Measurements from ENCODE around the gene RFC2.
"Not testable (repeated sequence)": the region's sequence is repeated elsewhere in the genome, so short reads cannot be mapped to it uniquely, and the experiment has no call there.

The RFC2 gene

DNA sequence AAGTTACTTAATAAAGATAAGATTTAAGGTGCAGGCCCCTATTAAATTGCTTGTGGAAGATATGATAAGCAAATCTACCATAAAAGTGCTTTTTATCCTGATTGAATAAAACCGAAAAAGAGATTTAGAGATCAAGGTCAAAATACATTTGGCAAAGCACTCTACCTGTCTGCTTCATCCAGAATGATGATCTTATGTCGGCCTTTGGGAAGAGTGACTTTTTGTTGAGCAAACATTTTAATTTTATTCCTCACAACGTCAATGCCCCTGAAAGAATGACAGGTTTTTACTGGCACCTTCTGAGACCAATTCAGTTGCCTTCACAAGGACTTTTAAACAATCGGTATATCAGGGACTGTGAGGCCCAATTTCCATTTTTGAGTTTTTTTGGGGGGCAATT, 7.7 kb downstream of the RFC2 start:
- no peak for DNase-seq

DNA sequence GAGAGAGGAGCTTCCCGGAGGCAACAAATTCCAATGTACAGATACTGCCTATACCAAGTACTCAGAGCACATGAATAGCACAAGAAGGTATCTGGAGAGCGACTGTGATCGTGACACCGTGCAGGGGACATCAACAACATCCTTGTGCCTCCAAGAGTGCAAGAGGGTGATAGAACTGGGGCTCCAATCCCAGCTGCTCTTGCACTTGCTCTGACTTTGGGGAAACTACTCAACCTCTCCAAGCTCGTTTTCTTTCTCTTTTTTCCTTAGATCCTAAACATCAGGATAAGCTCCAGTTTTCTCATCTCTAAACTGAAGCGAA, 12.1 kb downstream of the RFC2 start:
- no peak for DNase-seq

DNA sequence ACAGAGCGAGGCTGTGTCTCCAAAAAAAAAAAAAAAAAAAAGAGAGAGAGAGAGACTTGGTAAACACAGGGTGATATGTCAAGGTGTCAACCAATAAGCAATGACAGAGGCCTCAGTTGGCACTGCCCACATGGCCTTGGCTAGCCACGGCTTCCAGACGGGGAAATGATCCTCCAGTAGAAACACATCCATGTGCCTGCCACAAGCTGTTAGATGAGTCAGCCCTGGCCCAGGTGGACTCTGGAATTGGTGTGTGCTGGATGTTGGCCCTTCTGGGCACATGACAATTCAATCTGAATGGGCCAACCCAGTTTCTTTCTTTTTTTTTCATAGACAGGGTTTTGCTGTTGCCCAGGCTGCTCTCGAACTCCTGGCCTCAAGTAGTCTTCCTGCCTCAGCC, 13.7 kb downstream of the RFC2 start:
- no peak for DNase-seq

DNA sequence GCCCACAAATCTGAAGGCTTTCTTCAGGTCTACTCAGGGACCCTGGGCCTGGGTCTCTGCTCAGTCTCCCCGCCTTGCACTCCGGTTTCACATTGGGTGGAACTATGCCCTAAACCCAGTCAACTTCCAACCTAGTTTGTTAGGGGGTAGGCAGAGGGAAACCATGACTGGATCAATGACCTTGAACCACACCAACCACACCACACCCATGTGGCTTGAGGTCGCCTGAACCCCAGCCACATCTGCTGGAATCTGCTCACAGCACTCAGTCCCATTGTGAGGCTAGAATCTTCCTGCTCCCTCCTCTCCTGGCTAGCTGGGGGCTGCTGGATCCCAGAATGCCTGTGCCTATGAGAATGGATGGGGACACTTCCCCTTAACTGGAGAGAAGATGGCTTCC, 17.9 kb downstream of the RFC2 start:
- no peak for DNase-seq

DNA sequence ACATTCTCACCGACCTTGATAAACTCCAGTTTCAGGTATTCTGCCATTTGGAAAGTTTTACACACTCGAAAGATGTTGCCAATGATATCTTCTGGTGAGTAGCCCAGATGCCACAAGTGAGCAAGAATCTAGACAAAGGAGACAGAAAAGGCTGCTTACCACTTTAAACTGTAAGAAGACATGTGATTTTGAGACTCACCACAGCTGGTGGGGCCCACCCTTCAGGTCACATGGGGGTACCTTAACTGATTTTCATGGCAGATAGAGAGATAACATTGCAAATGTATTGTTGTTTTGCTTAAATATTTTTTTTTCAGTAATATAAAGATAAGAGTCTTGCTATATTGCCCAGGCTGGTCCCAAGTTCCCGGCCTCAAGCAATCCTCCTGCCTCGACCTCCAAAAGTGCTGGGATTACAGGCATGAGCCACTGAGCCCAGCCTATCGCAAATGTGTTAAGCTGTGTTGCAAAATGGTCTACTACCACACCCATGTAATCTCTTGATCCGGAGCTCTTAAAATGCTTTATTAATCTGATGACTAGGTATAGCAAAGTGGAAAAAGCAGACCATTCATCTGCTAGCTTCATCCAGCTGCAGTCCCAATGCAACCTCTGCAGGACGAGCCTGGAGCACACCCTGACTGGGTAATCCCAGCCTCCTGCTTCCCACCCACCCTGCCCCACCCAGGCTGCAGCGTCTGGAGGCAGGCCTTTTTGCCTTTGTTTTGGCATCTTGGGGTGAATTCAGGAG, 18.5 kb downstream of the RFC2 start:
- DNase-seq = no peak

DNA sequence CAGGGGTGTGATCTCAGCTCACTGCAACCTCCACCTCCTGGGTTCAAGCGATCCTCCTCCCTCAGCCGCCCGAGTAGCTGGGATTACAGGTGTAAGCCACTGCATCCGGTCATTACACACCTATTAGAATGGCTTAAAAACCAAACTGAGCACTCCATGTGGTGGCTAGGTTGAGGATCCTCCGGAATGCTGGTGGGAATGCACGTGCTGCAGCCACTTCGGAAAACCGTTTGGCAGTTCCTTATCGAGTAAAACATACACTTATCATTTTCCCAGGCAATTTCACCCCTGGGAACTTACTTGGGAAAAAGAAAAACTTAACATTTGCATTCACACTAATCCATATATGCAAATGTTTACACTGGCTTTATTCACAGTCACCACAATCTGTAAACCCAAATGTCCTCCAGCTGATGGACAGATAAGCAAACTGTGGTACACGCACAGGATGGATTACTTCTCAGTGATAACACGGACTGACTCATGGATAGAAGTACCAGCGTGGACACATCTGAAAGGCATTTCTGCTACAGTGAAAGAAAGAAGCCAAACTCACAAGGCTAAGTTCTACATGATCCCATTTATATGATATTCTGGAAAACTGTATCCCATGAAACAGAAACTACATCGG, 20.4 kb downstream of the RFC2 start:
- DNase-seq = no peak

DNA sequence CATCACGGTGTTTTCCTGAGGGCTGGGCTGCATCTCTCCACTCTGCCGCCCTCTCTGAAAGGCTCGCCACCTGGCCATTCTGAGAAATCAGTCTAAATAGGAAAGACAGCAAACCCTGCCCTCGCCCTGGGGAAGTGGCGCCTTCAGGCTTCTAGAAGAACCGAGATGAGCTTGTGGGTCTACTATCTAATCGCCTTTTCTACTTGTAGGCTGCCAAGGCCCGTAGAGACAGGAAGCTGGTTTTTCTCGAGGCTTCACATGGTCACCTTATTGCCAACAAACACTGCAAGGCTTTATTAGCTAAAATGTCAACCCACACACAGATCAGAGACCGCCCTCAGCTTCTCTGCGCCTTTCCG, 23.0 kb downstream of the RFC2 start:
- DNase-seq = peak in 1 of 2 donors; percentile 77

DNA sequence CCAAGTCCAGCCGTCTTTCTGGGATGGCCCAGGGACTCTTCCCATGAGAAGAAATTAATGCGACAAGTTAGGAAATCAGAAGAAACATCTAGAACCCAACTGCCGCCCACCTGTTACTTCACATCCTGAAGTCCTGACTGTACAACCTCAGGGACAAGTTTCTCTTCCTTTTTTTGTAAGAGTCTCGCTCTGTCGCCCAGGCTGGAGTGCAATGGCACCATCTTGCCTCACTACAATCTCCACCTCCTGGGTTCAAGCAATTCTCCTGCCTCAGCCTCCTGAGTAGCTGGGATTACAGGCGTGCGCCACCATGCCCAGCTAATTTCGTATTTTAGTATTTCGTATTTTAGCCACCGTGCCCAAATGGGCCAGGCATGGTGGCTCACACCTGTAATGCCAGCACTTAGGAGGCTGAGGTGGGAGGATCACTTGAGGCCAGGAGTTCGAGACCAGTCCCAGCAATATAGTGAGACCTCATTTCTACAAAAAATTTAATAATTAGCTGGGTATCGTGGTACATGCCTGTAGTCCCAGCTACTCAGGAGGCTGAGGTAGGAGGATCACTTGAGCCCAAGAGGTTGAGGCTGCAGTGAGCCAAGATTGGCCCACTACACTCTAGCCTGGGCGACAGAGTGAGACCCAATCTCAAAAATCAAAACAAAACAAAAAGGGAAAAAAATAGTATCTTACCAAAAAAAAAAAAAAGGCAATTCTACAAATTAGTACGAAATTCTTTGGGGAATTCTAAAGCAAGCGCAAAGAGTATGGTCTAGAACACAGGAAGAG, 23.6 kb downstream of the RFC2 start:
- peak in 1 of 2 donors; percentile 54 for DNase-seq

DNA sequence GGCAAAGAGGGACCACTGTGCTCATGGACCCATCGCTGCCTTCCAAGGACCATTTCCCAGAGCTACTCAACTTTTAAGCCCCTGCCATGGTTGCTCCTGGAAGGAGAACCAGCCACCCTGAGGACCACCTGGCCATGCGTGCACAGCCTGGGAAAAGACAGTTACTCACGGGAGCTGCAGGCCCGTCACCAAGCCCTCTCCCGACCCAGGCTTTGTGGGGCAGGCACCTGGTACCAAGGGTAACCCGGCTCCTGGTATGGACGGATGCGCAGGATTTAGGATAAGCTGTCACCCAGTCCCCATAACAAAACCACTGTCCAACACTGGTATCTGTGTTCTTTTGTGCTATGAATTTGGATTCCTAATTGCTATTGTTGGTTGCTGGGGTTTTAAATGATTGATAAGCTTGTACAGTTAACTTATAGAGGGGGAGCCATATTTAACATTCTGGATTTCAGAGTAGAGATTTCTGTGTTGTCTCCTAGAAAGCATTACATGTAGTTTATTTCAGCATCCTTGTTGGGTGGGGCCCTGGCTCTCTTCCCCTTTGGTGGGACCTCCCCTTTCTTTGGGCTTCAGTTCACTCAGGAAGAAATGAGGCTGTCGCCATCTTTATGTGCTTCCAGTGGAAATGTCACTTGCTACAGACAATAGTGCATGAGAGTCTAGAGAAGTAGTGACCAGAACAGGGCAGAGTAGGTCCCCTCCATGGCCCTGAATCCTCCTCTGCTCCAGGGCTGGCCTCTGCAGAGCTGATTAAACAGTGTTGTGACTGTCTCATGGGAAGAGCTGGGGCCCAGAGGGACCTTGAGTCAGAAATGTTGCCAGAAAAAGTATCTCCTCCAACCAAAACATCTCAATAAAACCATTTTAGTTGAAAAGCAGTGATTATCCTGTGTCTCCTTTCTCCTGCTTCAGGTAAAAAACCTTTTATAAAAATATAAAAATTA, 25.0 kb downstream of the RFC2 start:
- DNase-seq = no peak

DNA sequence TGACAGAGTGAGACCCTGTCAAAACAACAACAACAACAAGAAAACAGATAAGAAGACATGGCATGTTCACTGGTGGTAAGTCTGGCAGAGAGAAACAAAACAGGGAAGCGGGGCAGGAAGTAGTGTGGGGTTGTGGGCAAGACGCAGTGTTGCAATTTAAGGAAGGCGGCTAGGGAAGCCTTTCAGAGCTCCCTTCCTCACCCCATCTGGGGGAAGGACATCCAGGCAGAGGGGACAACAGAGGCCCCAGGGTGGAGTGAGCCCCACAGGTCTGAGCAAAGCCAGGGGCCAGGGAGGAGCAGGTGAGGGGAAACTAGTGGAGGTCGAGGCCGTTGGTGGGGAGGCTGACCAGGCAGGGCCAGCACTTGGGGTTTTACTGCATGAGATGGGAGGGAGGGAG, 27.6 kb downstream of the RFC2 start:
- DNase-seq = peak in 1 of 2 donors; percentile 42

DNA sequence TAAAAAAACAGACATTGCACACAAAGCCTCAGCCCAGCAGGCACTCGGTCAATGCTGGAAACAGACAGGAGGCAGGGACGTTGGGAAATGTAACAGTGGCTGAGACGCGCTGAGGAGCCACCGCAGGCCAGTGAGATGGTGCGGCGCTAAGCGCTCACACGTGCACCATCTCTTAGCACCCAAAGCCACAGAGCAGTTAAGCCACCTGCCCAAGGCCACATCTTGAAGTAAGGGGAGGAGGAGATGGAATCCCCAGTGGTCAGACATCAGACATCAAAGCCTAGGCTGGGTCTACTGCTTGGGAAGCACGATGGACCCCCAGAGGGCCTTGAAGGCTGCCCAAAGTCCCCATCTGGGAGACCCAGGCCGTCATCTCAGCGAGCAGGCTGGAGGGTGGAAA, 28.8 kb downstream of the RFC2 start:
- no peak for DNase-seq

DNA sequence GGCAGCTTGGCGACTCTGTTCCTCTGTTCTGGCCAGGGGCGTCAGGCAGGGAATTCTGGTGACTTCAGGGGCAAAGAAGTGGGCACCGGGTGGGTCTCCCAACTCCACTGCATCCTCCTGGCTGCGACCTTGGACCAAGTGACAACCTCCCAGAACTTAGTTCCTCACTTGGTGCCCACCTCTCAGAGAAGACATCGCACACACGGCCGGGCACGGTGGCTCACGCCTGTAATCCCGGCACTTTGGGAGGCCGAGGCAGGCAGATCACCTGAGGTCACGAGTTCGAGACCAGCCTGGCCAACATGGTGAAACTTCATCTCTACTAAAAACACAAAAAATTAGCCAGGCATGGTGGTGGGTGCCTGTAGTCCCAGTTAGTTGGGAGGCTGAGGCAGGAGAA, 29.3 kb downstream of the RFC2 start:
- DNase-seq = not testable (repeated sequence)

DNA sequence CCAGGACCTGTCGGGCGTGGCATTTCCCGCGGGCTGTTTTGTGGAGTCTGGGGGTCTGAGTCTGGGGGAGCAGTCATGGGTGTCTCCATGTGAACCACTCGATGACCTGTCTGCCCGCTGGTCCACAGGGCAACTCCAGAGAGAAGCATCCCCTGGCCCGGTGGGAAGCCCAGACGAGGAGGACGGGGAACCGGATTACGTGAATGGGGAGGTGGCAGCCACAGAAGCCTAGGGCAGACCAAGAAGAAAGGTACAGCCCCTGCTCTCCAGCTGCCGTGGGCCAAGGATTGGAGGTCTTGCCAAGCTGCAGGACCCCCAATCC, 29.7 kb downstream of the RFC2 start:
- no peak for DNase-seq

DNA sequence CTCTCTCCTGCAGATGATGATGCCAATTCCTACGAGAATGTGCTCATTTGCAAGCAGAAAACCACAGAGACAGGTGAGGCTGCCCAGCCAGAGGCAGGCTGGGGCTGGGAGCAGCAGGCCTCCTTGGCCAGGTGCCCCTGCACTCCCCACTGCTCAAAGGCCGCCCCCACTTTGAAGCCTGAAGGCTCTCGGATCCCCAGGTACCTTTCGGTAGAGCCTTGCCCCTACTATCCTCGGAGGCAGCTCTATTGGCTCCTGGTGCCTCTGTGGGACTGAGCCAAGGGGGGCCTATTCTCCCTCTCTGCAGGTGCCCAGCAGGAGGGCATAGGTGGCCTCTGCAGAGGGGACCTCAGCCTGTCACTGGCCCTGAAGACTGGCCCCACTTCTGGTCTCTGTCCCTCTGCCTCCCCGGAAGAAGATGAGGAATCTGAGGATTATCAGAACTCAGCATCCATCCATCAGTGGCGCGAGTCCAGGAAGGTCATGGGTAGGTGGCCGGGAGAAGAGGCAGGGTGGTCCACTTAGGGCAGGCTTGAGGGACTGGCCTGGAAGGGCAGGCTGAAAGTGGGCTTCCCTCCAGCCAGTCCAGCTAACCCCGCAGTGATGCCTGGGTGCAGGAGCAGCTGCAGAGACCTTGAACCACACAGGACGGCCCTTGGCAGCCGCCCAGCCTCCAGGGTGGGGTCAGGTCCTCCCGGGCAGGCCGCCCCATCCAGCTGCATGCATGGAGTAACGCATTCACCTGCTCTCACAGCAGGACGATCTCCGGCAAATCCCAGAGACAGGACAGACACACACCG, 30.3 kb downstream of the RFC2 start:
- DNase-seq = no peak

DNA sequence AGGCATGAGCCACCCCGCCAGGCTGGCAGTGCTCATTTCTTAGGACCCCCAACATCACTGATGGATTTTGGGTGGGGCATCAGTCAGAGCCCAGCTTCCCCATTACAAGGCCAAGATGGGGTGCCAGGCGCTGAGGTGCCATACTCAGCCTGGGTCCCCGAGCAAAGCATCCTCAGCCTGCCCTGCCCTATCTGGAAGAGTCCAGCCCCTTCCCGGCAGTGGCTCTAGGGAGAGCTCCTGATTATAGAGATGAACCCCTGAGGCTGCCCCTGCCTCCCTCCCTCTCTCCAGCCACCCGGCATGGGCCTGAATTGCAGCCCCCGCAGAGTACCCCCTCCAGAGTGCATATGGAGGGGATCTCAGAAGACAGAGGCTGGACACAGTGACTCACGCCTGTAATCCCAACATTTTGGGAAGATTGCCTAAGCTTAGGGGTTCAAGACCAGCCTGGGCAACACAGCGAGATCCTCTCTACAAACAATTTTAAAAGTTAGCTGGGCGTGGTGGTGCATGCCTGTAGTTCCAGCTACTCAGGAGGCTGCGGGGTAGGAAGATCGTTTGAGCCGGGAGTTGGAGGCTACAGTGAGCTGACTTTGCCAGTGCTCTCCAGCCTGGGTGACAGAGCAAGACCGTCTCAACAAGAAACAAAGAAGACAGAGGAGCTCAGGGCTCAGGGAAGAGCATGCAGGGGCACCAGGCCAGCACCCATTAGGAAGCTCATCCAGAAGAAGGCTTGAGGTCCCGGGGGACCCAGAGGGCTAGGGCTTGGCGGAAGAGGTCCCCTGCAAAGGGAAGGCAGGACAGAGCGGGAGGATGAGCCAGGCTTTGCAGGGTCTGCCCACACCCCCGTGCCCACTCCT, 31.1 kb downstream of the RFC2 start:
- DNase-seq = no peak

DNA sequence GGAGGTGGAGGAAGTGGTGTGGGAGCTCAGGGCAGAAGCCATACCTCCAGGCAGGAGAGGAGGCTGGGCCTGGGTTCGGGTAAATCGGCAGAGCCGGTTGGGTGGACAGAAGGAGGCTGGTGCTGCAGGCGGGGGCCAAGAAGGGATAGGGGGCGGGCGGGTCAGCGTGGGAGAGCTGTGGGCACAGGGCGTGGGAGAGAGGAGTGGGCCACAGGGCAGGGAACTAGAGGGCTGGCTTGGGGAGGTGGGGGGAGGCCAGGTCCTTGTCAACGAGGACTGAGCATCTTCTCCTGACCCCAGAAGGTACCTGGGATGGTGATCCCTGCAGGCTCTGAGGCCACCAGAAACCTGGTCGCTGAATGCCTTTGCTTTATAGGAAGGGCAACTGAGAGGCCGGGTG, 32.5 kb downstream of the RFC2 start:
- no peak for DNase-seq

DNA sequence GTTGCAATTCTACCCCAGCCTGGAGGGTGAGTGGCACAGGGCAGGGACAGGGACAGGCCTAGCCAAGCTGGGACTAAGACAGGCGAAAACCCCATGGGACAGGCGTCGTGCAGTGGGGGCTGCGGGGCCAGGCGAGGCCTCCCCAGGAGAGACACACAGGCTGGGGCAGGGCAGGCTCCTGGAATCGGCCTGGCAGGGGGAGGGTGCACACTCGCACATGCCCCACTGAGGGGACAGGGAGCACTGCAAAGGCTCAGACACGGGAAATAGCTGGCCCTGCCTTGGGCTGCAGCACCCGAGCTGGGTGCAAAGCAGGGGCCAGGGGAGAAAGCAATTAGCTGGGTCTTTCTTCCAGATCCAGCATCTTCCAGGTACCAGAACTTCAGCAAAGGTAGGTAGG, 34.0 kb downstream of the RFC2 start:
- DNase-seq = no peak

DNA sequence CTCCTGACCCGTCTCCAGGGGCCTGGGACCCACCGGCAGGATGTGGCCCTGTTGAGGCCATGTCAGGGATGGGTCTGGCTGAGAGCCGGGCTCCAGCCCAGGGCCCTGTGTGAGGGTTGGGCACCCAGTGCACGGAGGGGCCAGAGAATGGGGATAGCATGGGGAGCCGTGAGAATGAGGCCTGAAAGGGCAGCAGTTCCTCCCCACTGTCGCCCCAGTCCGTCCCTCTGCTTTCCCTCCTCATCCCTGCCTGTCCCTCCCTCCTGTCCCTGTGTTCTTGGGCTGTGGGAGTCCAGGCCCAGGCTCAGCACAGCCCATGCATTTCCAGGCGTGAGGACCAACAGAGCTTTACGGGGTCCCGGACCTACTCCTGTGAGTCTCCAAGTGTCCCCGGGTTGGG, 34.8 kb downstream of the RFC2 start:
- DNase-seq = no peak

DNA sequence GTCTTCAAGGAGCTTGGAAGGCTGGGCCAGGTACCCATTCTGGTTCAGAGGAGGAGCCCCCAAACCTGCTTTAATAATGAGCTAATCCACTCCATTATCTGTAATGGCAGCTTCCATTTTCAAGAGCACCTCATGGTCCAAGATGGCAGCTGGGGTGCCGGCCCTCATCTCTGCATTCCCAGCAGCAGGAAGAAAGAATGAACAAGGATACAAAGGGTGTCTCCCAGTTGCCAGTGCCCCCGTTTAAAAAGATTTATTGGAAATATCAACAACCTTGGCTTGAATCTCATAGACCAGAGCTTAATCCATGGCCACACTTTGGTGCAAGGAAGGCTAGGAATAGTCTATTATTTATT, 35.9 kb downstream of the RFC2 start:
- no peak for DNase-seq

DNA sequence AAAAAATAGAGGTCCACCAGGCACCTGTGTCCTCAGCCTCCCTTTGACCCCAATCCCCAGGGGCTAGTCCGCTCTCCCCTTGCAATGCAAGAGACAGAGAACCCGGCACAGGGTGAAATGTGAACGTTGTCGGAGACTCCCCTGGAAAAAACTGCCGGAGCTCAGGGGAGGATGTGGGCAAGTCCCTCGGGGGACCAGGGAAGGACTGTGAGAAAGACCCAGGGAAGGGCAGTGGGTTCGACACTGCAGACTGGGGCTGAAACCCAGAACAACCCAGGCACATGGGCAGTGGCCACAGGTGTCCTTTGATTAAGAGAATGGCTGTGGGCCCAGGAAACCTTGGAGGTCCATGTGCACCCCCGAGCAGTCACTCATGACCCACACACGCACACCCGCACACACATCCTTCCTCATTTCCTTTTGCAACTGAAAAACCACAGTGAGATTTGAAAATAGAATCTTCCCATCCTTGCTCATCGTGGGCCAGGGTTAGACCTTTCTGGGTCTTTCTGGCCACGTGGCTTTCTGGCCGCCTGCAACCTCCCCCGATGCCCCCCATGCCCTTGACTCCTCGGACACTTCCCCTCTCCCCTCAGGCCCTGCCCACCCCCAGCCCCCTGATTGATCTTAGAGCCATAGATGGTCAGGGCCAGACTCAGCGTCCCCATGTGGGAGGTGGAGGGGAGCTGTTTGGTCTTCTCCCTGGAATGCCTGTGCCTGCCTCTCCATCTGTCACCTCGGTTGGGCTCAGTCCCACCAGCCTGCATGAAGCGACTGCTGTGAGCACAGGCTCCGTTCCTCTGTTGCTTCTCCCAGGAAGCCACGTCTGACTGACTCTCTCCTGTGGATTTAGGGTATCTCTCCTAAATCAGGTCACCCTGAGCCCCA, 36.5 kb downstream of the RFC2 start:
- peak in 1 of 2 donors; percentile 51 for DNase-seq
